Epithelial cell of proximal tubule (primary cell): ENCODE results near the gene TBPL1. TPM values are rescaled to one million over a fixed set of nuclear protein-coding genes. Genes with fewer than 3 reads are reported as not detected.

ENCODE experiments used
- DNase-seq: peaks from one replicate; pipeline ENCODE4 v3.0.0-alpha.2; 2011; ENCODE audit warnings: low read depth
- H3K4me3 ChIP-seq: 2 replicates; pipeline ENCODE4 v1.5.1; 2011; ENCODE audit warnings: low read depth, mild to moderate bottlenecking, low read length
- CTCF ChIP-seq: conservative IDR thresholded peaks from 2 replicates; pipeline ENCODE4 v1.5.1; 2012; ENCODE audit warnings: low read depth, mild to moderate bottlenecking, low read length
- total RNA-seq: library from RNA; depleted of rRNA; stranded (reverse); fragments of >200 nt; gene quantifications from 2 replicates; pipeline ENCODE4 v1.2.3, GENCODE V29; 2015

Gene TBPL1
- total RNA-seq, 1 donor from 2014 or later: 24.7 TPM

- DNase-seq: no peak
These were observed 75.4 kb downstream of the TBPL1 start for GRCh38 chr6:134028438-134028837.

DNA sequence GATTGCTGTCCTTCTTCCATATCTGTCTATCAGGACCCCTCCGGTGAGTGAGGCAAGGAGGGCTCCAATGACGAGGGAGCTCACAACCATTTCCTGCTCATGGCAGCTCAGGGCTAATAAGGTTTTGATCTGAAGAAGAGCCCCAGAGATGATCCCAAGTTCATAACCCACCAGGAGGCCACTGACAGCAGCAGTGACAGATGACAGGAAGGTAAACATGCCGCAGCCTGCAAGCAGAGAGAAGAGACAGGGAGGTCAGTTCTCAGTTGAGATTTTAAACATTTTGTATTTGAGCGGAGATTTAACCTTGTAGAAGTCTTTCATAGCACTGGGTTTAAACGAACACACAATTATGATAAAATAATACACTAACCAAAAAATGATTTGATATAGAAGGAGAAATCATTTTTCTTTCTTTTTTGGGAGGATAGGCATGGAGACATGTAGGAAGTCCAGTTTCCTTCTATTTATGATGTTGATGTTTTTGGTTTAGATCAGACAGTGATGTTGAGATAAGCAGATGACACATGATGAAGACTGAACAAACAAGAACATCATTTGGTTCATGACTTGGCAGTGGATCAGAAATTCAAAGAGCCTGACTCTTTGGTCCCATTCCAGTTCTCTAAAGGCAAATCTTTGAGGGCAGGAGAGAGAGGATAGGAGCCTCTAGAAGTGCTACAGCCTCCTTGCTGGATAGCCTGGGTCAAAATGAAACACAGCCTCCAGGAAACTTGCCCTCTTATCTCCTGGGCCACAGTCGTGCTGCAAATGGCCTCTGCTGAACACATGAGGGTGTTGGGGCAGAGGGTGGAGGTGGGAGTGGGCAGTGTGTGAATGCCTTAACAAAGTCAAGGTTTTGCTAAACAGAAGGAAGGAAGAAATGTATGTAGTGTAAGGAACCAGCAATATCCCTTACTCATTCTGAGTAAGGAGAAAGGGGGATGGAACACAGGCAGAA, 76.8 kb downstream of the TBPL1 start:
- no peak for TF ChIP-seq CTCF
- DNase-seq: no peak
- H3K4me3 ChIP-seq: no peak overlapping the region

More at GRCh38 chr6:134028438-134028837, 75.4 kb downstream of the TBPL1 start:
- TF ChIP-seq CTCF: no peak
- no peak overlapping the region for H3K4me3 ChIP-seq

DNA sequence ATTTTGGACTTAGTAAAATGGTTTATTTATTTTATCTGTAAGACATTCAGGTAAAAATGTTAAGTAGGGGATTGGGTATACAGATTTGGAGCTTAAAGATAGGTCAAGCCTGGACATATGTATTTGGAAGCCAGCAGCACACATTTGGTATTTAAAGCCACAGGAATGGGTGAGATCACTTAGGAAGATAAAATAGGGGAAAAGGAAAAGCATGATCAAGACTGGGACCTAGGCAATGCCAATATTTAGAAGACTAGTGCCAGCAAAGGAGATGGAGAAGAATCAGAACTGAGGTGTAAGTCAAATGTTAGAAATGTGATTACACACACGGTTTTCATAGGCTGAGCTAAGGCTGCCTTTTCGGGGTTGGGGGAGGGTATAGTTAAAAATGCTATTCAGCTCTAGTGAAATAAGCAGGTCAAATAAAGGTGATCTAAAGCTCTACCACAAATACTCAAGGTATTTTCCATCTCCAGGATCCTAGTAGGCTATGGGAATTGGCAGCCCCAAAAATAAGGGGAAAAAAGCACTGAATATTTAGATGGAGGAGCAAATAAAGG, 78.8 kb downstream of the TBPL1 start:
- H3K4me3 ChIP-seq: no peak overlapping the region
- TF ChIP-seq CTCF: no peak
- DNase-seq: no peak

DNA sequence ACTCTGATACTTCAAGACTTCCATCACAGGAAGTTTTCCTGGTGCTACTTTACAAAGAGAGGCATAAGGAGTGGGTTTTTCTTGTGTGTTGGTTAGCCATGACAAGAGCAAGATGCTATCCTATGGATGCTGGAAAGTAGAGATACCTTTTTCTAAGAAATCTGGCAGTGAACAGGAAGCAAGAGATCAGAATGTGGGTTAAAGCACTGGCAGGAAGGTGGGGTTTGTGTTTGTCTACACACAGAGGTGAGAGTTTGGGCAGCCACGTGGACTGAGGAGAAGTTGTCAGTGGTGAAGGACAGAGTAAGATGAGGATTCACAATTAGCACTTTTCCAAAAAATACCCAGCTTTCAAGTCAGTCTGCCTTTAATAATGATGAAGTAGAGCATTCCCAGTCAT, 81.5 kb downstream of the TBPL1 start:
- no peak overlapping the region for H3K4me3 ChIP-seq
- no peak for TF ChIP-seq CTCF
- DNase-seq: no peak

GRCh38 chr6:134034961-134035822, 82.2 kb downstream of the TBPL1 start:
- DNase-seq: no peak
- H3K4me3 ChIP-seq: no peak overlapping the region

More at GRCh38 chr6:134034961-134035822, 82.2 kb downstream of the TBPL1 start:
- no peak for TF ChIP-seq CTCF
